CD4-positive, alpha-beta T cell treated with Interleukin-17A for 1 hour (primary cell): ENCODE results near the gene GOT1.

Experiments
- DNase-seq: peaks from one replicate; pipeline ENCODE4 v3.0.0-alpha.2; 2020

GOT1 gene

DNA sequence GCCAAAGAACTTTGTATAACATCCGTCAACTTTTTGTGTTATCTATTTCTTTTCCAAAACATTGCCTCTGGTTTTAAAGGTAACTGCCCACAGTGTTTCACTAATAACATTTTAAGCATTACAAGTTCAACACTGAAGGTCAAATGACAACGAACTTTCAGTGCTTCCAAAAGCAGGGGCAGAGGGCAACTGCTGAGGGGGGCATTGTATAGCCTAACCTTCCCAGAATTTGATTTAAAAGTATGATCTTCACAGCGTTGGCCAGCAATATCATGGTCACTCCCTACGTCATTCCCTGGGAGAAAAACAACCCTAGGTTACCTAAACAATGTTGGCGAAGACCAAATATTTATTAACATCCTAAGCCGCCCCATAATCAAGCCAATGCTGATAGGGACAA lies 2.5 kb upstream of the GOT1 start:
- DNase-seq, result no peak

DNA sequence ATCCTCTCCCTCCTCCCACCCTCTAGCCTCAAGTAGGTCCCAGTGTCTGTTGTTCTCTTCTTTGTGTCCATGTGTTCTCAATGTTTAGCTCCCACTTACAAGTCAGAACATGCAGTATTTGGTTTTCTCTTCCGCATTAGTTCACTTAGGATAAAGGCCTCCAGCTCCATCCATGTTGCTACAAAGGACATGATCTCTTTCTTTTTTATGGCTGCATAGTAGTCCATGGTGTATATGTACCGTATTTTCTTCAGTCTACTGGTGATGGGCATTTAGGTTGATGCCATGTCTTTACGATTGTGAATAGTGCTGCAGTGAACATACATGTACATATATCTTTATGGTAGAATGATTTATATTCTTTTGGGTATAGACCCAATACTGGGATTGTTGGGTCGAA lies 1.6 kb upstream of the GOT1 start:
- no peak for DNase-seq

DNA sequence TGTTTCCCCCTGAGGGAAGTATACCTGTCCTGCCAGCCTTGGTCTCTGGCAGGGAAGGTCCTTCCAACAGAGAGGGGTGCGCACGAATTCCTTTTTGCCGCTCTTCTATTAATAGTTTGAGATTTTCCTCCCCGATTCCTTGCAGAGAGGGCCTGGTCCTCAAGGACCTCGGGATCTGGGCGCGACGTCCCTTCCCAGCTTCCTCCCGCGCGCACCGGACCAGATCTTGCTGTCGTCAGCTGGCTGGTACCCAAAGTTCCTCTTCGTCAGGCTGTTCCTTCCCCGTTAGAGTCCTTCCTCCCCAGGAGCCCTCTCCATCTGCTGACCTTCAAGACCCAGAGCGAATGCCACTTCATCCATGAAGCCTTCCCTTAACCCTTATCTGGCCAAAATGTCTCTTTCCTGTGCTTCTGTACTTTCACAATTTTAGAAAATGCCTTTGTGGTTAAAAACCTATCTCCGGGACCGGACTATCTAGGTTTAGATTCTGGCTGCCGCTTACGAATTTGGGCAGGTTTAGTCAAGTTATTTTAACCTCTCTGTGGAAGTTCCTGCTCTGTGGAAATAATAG lies 851 bp upstream of the GOT1 start:
- no peak for DNase-seq

DNA sequence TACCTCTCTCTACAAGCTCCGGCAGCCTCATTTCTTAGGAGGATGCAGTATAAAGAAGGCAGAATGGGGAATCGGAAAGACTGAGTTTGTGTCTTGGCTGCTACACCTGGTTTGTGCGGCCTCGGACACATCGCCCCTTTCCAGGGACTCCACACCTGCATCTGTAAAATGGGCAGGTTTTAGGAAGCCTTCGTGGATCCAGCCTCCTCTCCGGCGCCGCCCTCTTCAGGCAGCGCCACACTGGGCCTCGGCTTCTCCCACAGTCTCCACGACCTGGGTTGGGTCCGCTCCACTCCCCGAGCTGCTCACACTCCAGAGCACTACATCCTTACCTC lies 341 bp downstream of the GOT1 start:
- no peak for DNase-seq

- DNase-seq, result no peak
Measured at GRCh38 chr10:99429517-99430095, 818 bp downstream of the GOT1 start.

DNA sequence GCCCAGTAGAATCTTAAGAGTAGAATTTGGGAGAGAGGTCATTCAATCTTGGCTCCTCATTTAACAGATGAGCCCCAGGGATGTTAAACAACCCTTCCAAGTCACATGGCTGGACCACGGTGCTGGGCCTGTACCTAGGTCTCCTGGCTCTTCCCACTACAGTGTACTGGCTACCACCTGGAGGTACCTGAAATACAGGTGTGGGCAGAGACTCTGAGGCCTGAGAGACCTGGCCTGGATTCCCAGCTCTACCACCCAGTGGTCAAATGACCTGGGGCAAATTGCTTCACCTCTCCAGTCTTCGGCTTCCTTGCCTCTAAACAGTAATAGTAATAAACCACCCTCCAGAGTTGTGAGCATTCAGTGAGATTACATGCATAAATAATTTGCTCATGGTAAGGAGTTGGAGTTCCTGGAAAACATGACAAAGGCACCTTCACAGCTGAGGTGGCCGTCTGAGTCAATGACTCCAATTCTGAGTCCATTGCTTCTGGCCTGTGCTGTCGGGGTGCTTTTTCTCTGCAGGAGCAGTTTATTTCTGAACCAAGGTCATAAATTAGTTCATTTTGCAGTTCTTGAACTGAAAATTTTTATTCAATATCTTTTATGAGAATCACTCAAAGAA lies 2.7 kb downstream of the GOT1 start:
- DNase-seq, result no peak

- no peak for DNase-seq
Measured at GRCh38 chr10:99426689-99427088, 3.7 kb downstream of the GOT1 start.

GRCh38 chr10:99425204-99425603 lies 5.2 kb downstream of the GOT1 start:
- DNase-seq, result no peak

DNA sequence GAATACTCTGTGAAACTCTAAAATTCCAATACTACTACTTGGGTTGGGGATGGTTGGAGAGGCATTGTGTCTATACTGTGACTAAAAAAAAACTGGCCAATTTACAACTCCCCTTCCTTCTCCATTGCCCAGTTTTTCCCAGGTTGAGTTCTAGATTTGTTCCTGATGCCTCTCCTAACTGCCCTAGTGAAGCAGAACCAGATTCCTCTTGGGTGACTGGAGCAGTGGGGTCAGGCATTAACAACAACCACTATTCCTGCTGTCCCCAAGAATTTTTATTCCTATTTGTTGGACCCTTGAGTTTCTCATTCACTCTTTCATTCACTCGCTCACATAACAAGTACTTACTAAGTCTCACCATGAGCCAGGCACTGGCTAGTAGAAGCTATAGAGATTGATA lies 5.8 kb downstream of the GOT1 start:
- DNase-seq, result no peak

GRCh38 chr10:99422529-99423096 lies 7.8 kb downstream of the GOT1 start:
- DNase-seq, result no peak

DNA sequence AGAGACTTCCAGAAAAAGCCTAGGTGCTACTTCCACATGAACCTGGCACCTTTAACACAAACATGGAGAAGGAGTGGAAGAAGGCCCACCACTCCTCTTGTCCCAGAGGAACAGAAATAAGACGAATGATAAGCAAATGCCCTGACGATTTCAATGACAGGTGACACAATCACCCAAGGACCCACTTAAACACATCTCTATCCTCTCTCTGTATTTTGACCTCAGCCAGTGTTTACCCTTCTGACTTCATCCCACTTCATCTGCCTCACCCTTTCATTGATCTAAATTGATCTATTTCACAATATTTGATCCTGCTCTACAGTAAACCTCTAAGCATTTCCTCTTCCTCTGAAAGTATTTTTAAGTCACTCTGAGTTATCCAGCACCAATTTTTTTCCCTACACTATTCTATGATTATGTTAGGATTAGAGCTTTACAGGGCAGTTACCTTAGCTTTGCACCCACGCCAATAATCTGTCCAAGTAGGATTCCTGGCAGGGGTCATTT lies 9.1 kb downstream of the GOT1 start:
- DNase-seq, result no peak

GRCh38 chr10:99419688-99420087 lies 10.7 kb downstream of the GOT1 start:
- no peak for DNase-seq

DNA sequence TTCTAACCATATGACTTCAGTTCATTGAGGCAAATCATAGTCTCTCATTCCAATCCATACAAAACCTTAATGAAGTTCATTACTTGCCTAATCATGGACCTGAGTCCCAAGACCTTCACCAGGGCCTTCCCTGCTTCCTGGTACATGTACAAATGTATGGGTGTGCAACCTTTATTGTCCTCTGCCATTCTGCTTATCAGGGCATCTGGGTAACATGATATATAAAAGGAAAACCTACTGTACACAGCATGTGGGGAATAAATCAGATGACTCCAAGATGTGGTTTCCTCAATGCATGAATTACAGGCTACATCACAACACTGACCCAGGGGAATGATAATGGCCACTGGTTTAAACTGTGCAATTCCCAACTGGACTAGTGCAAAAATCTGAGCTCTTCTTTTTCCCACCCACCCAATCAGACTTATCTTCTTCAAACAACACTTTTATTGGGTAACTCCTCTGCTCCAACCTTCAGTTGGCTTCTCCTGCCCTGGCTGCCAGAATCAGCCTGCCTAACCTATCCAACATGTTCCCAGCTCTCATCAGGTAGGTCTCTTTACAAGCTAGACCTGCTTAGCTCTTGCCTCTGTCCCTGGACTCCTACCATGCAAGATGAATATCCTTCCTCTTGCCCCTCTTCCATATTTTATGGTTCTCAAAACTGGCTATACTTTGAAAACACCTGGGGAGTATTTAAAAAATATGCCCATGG lies 11.4 kb downstream of the GOT1 start:
- no peak for DNase-seq

DNA sequence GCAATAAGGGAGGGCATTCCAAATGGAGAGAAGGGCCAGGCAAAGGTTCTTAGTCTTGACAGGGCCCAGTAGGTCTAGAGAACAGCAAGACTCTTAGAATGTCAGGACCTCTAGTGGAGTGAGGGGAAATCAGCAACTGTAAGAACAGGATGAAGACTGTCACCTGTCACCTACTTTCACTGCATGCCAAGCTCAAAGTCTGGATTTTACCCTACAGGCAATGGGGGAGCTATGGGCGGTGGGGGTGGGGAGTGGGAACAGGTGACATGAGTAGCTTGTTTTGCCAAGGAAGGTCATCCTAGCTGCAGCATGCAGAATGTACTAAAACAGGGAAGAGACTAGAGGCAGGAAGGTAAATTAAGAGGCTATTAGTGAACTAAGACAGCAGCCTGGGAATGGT lies 18.3 kb downstream of the GOT1 start:
- DNase-seq, result no peak

DNA sequence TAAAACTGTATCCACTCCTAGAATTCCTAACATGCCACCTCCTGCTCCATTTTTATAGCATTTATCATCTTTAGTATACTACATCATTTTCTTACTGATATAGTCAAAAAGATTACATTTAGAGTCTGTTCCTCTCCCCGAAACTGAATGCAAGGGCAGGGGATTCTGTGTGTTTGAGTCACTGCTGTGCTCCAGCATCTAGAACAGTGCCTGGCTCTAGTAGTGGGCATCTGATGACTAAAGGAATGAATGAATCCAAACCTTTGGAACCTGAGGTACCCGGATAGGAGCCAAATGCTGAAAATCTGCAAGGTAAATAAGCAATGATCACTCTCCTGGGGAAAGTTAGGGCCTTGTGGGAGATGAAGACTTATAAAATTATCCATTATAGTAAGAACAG lies 18.9 kb downstream of the GOT1 start:
- DNase-seq, result no peak

- no peak for DNase-seq
Measured at GRCh38 chr10:99410876-99411275, 19.5 kb downstream of the GOT1 start.

DNA sequence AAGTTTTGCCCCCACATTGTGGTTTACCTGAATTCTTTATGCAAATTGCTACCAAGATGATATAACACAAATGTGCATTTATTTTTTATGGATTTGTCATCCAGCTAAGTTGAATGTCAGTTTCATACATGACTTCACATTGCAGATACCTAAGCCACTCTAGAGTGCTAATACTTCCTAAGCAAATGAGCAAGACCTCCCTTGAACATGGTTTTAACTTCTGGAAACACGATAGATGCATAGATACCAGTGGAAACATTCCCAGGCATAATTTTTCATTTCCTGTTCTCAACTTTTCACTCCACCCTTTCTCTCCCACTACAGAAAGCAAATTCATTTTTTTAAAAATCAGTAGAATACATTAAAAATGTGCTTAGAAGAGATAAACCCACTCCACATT lies 20.3 kb downstream of the GOT1 start:
- DNase-seq, result no peak

GRCh38 chr10:99406149-99406548 lies 24.3 kb downstream of the GOT1 start:
- DNase-seq, result no peak

GRCh38 chr10:99403674-99404073 lies 26.8 kb downstream of the GOT1 start:
- no peak for DNase-seq

DNA sequence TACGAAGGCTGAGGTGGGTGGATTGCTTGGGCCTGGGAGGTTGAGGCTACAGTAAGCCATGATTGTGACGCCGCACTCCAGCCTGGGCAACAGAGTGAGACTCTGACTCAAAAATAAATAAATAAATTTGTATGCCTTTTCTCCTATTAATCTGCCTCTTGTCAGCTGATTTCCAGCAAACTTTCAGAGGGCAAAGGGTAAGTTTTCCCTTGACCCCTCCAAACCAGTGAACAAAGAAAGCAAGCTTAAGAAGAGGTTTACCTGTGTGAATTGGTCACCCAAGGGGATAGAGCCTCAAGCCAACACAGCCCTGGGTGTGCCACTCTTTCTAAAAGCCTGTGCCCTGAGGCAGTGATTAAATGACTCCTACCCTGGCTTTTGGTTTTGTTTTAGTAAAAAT lies 30.8 kb downstream of the GOT1 start:
- DNase-seq, result no peak

GRCh38 chr10:99396471-99396870 lies 34.0 kb downstream of the GOT1 start:
- no peak for DNase-seq

DNA sequence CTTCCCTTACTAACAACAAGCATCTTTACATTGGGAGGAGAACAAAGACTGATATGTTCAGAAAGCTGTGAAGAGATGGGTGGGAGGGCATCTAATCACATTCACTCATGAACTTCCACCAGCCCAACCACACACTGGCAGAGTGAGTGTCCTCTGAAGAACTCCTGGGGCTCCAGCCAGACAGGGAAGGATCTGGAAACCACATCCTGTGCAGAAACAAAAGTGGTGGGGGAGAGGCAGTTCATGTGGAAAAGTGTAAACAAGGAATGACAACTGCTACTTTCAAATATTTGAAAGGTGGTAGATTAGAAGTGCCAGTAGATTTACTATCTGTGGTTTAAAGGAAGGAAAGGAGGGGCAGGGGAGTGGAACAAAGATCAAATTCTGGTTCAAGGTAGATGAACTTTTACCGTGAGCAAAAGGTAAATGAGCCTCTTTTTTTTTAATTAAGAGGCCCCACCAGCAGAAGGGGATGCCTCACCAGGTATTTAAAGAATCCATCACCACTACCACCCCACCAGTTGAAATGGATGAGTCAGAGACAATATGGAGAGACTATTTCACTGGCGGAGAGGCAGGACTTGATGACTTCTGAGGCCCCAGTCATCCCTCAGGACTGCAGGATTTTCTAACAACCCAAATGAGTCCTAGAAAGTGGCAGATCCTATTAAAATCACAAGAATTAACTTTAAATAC lies 34.5 kb downstream of the GOT1 start:
- no peak for DNase-seq

DNA sequence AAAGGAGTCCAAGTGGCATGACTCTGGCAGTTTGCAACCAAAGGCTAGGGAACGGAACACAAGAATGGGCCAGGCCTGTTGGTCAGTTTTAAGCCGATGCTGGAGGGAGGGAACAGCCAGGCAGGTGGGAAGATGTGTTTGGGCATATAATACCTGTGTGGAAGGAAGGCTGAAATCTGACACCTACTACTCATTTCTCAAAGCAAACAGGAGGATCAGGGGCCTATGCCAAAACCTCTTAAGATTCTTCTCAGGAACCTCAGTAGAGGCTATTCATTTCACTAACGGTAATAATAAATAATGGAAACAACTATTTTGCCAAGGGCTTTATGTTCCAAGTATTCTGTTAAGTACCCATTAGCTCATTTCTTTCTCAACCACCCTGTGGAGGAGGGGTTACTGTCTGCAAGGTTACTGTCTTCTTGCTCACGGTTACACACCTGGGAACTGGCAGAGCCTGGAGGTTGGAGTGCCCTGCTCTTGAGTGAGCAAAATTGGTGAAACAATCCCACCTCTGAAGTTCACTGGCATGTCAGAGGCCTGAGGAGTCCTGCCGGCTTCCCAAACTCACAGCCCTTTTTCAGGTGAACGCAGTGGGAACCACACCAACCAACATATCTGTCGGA lies 35.5 kb downstream of the GOT1 start:
- no peak for DNase-seq
